DMS114 treated with DMSO at 0.1 percent for 48 hours (cell line): ENCODE data around the gene C8G.

Source experiments
- DNase-seq: peaks from one replicate; lab custom pipeline; 2025; ENCODE audit not compliant: unreplicated experiment; lab: John Stamatoyannopoulos, UW

Gene C8G

DNA sequence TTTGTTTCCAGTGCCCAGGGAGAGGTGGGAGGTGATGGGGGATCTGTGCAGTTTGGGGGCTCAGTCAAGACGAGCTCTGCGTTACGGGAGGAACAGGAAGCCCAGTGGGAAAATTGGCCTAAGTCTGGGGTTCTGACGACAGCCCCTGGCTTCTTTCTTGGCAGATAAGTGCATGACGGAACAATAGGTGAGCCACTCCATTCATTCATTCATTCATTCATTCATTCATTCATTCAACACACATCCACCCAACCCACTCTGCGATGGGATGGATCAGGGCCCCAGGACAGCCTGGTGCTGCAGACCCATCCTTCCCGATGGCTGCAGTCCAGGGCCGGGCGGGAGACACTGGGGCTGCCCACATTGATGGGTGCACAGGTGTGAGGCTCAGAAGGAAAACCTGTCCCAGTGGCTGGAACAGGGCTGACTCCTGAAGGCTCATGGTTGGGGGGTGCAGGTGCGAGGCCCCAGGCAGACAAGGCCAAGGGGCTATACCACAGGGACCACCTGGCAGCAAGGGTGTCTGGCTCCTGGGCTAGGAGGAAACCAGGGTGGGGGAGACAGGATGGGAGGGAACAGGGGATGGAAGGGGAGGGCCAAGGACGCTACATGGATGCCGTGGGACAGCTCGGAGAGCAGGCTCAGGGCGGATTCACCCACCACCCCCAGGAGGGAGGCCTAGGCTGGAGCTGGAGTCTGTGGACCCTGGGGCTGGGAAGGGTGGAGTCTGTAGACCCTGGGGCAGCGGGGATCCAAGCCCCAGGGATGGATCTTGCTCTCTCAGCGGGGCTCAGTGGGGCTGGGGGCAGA, 35.8 kb downstream of the C8G start:
- no peak for DNase-seq

DNA sequence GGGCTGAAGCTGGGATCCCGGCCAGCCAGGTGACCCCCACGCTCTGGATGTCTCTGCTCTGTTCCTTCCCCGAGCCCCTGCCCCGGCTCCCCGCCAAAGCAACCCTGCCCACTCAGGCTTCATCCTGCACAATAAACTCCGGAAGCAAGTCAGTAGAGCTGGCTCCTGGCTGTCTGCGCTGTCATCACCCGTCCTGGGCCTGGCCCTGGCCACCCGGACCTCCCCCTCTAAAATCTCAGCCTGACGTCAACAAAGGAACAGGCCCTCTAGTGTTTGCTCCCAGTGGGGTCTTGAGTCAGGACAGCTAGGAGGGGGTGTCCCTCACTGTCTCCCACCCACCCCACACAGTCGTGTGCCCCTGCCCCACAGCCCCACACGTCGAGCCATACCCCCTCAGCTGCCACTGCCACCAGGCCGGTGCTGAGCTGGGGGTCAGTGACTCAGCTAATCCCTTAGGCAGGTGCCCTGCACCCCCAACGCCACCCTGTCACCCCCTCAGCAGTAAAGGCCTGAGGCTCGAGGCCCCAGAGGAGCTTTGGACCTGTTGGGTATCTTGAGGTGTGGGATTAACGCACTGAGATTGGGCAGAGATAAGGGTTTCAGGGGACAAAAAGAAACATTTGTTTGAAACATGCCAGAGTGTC, 36.7 kb downstream of the C8G start:
- no peak for DNase-seq

DNA sequence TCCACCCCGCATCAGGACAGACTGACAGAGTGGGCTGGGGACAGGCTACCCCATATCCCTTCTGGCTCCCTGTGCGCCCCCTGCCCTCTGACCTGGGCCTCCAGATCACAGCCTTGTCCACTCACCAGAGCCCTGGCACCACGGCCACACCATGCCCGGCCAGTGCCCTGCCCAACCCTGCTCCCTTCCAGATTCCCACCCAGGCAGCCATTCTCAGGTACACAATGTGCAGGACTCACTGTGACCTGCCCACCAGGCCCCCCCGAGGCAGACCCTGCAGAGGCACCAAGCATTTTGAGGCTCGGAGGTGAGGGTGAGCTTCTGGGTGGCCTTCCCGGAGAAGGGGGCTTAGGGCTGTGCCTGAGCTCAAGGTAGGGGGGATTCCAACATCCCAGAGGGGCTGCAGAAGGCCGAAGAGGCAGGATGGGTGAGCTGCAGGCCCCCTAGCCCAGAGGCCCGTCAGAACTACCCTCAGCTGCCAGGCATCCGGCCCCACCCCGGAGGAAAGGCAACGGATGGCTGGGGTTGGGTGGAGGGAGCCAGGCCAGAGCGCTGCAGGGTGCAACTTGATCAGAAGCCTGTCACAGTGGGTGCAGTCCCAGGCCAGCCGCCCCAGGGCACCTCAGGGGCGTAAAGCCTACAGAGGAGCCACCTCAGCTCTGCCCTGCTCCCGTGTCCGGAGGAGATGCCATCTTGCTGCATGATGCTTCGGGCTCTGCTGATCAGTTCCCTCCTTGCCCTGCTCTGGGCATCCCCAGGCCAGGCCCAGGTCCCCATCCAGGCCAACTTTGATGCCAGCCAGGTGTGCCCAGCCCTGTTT, 37.4 kb downstream of the C8G start, which contains the start of gene LCNL1:
TSS of gene LCNL1 (plus strand) at position 762 of the 820 bp plus-strand sequence. CDS start 594 bp downstream, outside the sequence.
- no peak for DNase-seq

DNA sequence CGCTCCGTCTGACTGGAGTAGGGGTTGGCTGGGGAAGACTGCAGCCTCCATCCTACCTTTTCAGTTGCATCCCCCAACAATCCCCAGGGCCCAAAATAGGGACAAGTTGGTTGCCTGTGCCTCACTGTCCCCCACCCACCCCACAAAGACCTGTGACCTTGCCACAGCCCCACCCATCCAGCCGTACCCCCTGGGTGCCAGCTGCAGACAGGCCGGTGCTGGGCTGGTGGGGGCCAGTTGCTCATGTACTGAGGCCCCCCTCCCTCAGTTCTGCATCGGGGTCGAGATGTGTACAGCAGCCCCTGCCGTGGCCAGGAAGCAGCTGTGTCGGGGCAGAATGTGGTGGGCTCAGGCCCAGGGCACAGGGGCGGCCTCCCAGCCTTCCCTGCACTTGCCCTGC, 38.1 kb downstream of the C8G start:
- DNase-seq, result no peak

DNA sequence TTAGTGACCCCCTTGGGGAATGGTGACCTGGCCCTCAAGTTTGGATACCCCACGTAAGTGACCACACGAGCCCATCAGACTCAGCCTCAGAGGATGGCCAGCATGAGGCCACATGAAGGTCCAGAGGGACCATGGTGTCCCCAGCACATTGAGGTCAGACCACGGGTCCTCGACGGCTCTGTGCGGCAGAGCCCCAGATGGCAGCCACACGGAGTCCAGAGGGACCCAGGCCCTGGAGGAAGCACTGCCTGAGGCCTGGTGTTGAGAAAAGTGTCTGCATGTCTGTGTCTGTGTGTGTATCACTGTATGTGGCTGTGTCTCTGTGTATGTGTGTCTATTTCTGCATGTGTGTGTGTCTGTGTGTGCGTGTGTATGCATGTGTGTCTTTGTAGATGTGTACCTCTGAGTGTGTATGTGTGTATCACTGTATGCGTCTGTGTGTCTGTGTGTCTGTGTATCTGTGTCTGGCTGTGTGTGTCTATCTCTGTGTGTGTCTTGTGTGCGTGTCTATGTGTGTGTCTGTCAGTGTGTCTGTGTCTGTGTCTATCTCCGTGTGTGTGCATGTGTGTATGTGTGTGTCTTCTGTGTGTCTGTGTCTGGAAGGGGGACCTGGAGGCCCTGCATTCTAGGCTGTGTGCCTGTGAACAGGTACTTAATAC, 38.7 kb downstream of the C8G start:
- DNase-seq, result no peak

DNA sequence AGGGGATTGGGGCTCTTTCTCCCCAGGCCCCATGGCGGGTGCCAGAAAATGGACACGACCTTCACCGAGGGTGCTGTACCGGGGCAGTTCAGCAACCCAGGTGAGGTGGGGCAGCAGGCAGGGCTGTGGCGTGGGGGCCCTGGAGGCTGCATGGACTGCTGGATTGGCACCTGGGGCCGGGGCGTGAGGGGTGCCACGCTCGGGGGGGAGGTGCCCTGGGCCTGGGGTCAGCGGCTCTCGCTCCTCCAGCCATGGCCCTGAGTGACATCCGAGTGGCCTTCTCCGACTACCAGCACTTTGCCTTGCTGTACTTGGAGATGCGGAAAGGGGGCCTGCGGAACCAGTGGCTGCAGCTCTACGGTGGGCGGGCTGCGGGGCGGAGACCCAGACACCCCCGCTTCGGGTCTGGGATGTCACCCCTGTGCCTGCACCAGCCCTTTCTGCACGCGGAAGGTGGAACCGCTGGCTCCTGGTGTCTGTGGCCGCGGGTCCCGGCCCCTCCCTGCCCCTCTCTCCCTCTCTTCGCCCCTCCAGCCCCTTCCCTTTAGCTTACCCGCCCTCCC, 39.5 kb downstream of the C8G start:
- no peak for DNase-seq

DNA sequence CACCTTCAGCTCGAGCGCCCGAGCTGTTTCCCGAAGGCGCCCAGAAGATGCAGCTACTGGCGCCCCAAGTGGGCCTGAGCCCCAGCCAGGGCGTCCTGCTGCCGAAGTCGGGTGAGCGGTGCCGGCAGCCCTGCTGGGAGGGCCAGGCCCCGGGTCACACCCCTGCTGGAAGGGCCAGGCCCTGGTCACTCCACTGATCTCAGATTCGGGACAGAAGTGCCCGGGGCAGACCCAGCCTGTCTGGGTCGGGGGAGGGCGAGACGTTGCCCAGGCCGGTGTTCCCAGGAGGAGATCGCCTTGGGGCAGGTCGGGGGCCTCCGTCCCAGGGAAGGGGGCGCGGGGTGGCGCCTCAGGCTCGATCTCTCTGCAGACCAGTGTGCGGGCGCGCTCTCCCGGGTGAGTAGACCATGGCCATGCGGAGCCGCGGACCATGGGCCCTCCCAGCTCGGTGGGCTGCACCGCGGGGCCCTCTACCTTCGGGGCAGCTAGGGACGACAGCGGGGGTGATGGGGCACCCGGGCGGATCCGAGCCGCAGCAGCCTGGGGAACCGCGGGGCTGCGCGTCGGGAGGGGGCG, 40.1 kb downstream of the C8G start:
- no peak for DNase-seq

DNA sequence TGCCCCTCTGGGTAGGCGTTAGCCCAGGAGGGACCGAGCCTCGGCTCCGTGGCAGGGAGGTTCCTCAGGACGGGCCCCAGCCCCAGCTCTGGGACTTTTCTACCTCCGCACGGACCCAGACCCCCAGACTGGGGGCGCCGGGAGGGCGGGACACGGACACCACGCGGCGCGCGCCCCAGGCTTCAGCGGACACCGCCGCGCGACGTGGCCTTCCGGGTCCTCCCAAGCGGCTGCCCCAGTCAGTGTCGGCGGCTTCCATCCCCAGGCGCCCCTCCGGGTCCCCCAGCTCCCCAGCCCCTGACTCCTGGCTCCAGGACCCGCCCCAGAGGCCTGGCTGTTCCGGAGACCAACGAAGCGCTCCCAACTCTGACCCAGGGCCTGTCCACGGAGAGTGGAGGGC, 40.8 kb downstream of the C8G start:
- no peak for DNase-seq

DNA sequence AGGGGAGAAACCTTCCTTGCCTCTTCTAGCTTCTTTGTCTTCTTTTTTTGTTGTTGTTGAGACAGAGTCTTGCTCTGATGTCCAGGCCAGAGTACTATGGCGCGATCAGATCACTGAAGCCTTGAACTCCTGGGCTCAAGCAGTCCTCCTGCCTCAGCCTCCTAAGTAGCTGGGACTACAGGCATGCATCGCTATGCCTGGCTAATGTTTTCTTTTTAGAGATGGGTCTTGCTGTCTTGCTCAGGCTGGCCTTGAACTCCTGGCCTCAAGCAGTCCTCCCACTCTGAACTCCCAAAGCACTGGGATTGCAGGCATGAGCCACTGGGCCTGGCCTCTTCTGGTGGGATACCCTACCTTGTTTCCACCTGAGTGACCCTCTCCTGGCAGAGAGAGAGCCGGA, 43.8 kb downstream of the C8G start:
- no peak for DNase-seq

DNA sequence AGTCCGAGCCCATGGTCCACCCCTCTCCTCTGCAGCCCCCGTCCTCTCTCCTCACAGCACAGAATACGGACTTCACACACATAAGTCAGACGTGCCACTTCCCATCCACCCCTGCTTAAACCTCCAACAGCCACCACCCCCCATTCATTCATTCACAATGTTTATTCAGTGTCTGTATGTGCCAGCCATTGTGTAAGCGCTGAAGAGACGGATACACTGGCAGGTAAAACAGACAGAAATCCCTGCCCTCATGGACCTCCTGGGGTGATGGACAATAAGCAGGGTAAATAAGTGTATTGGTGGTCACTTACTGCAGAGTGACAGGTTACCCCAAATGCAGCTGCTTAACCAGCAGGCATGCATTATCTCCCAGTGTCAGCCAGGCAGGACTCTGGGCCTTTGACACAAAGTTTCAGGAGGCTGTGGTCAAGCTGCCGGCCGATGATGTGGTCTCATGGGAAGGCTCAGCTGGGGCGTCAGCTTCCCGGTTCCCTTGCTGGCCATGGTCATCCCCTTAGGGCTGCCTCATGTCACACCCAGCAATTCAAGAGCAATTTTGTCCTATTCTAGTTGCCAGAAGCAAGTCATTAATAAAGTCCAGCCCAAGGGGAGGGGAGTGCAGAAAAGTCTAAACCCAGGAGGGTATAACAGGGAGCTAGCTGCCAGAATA, 45.3 kb downstream of the C8G start:
- DNase-seq, result no peak

DNA sequence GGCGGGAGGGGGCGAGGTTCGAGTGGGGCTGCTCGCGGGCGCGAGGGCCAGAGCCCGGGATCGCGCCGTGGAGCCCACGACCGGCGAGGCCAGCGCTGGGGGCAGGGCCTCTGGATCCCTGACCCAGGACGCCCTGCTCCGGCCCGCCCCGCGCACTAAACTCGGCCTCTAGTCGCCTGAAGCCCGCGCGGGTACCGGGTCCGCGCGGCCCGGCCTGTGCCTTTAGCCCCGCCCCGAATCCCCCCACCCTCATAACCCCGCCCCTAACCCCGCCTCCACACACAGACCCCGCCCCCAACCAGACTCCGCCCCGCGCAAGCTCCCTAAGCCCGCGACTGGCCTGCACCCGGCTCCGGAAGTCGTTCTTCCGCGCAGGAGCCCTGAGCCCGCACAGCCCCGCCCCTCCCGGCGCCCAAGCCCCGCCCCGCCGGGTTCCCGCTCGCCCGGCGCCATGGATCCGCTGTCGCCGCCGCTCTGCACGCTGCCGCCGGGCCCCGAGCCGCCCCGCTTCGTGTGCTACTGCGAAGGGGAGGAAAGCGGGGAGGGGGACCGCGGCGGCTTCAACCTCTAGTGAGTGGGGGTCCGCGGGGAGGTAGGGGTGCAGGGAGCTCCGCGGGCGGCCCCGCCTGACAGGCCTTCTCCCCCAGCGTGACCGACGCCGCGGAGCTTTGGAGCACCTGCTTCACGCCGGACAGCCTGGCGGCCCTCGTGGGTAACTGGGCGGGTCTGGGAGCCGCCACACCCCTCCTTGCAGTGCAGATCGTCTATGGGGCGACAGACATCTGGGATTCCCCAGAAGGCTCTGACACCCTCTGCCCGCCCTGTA, 47.2 kb downstream of the C8G start, which contains the start of gene PAXX:
TSS of gene PAXX (plus strand) at position 430 of the 826 bp plus-strand sequence. CDS start at position 452, 22 bp downstream.
- peak; percentile 38 for DNase-seq

DNA sequence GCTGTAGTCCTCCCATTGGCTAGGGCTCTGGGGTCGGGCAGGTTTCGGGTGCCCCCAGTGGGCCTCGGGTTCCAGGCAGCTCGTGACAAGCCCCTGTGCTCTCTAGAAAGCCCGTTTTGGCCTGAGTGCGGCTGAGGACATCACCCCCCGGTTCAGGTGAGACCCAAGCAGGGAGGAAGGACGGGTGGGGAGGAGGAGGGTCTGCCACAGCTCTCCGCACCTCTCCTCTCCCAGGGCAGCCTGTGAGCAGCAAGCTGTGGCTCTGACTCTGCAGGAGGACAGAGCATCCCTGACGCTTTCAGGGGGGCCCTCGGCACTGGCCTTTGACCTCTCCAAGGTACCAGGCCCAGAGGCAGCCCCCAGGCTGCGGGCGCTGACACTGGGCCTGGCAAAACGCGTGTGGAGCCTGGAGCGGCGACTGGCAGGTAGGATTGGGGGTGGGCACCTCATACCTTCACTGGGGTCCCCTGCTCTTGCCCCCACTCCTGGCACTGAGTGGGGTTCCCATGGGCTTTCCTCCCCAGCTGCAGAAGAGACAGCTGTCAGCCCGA, 47.9 kb downstream of the C8G start:
- DNase-seq, result no peak

DNA sequence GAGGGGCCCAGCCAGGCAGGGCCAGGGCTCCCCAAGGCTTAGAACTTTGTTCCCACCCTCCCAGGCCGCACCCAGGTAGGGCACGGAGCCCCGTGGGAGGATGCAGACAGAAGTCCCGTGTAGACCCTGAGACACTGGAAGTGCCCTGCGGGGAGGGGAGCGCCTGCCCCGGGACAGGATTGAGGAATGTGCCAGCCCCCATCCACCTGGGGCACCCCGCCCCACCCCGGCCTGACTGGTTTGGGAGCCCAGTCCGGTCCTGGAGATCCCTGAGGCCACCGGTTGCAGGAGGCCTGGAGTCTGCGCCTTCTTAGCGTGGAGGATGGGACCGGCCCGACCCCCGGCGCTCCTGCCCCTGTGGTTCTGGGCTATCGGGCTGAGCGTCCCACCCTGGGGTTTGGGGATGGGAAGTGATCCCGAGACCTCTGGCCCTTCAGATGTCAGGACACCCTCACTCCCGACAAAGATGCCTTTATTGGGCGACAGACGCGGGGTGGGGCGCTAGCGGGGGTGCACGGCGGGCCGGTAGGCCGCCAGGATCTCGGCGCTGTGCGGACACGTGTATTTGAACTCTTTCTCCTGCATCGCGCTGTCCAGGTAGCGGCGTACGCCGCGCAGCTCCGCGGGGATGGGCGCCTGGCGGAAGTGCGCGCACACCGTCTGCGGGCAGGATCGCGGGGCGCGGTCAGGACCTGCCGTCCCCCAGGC, 49.3 kb downstream of the C8G start:
- no peak for DNase-seq

DNA sequence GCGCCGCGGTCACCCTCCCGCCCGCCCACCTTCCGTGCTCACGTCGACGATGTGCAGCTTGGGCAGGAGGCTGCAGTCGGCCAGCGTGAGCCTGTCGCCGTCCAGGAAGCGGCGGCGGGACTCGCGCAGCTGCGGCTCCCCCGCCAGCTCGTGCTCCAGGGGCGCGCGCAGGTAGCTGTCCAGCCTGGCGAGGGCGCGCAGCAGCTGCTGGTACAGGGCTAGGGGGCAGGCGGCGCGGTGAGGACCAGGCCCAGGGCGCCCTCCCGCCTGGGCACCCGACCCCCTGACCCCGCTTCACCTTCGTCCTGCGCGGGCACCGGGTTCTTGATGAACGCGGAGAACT, 49.8 kb downstream of the C8G start:
- DNase-seq, result no peak

DNA sequence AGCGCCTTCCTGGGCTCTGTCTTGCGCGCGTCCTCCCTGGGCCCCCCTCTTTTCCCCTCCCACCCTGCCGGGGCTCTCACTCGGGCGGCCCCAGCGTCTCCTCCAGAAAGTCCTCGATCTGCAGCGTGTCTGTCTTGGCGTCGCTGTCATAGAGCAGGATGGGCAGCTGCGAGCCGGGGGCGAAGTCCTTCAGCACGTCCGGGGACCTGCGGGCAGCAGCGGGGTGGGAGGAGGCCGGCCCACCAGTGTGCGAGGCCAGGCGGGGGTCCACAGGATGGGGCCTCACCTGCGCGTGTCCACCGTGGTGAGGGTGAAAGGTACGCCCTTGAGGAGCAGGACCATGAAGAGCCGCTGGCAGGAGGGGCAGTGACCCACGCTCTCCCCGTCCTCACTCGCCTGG, 50.3 kb downstream of the C8G start:
- DNase-seq, result no peak

DNA sequence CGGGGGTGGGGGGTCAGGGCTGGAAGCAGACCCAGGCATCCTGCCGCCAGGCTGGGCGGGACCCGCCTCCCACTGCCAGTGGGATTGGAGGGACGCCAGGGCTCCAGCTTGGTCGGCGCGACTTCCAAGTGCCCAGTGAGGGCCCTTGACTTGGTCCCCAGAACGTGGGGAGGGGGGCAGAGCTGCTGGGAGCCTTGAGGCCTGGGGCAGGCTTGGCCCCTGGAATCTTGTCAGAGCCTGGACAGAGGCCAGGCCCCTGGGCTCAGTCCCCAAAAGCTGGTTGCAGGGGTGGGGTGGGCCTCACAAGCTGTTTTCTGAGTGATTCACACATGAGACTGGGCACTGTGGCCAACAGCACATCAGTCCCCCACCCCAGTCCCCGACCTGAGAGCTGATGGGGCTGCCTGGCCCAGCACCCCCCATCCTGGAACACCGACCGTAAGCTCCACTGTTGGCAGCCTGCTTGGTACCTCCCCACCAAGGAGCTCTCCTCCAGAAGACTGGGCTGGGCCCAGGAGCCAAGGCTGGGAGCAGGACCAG, 50.8 kb downstream of the C8G start:
- no peak for DNase-seq
